IPS DF 4.7 (cell line): ENCODE measurements around the gene HTT.
A peak's percentile ranks its signal among the peaks of the same experiment; 100 is the strongest.

Source experiments
- DNase-seq: peaks from one replicate; pipeline ENCODE4 v3.0.0-alpha.2; 2013; ENCODE audit warnings: low spot score; ENCODE audit errors: extremely low read depth

HTT gene

DNA sequence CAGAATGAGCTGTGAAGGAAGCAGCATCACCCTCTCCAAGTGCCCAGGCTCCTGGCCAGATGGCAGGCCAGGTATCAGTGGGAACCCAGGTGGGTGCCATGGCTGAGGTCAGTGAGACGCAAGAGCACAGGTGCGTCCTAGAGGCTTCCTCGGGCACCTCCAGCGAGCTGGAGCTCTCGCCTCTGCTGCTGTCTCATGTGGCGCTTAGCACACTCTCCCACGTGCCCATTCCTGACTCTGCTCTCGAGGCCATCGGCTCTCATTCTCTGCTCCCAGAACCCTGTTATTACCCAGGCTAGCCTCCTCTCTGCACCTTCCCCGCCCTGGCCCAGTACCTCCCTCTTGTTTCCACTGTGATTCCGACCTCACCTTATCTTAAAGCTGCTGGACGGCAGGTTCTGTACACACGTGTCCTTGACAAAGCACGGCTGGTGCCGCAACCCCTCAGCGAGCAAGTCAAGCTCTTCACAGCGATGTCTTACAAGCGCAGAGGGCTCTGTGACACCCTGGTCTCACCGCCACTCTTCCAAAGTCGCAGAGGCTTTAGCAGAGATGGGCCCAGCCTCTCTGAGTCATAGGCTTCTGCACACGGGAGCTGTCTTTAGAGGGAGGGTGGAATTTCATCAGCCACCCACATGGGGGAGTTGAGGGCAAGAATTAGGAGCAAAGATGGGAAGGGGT lies 159.1 kb downstream of the HTT start:
- DNase-seq, result no peak

DNA sequence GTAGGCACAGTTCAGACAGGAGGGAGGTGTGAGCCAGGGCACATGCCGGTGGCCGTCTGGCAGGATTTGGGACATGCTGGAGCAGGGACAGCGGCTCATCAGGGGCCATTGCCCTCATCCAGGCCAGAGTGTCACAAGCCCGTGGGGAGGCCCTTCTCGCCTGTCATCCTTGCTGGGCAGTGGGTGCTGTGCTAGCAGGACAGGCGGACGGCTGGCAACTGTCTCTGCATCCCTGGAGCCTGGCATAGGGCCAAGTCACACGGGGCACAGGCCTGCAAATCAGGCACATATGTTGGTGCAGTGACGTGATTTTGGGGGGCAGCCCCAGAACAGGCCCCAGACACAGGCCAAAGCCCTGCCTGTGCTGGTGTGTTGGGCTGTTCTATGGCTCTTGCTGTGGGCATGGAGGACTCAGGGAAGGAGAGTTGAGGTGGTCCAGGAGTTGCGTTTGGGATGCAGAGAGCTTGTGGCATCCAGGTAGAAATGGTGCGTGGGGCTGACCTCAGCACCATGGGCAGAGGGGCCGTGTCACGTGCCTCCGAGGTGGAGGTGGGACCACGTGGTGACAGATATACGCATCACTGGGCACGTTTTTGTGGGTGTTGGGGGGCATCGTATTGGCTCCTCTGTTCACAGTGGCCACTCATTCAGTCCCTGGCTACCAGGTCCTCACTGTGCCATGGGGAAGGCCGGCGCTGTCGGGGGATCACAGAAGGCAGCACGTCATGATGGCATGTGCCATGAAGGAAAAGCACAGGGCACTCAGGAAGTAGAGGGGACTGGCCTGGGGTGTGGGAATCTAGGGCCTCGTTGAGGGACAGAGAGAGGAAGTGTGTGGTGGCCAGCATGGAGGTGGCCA lies 159.9 kb downstream of the HTT start:
- no peak for DNase-seq

DNA sequence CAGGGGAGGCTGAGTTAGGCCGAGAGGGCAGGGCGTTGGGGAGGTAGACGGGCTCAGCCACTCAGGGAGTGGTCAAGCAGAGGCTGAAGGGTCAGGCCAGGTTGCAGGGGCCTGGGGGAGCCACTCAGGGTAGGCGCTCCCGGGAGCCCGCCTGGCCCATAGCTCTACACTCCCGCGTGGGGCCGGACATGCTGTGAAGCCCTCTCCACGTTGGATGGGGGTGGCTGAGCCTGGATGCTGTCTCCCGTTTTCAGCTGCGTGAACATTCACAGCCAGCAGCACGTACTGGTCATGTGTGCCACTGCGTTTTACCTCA lies 160.5 kb downstream of the HTT start:
- no peak for DNase-seq

DNA sequence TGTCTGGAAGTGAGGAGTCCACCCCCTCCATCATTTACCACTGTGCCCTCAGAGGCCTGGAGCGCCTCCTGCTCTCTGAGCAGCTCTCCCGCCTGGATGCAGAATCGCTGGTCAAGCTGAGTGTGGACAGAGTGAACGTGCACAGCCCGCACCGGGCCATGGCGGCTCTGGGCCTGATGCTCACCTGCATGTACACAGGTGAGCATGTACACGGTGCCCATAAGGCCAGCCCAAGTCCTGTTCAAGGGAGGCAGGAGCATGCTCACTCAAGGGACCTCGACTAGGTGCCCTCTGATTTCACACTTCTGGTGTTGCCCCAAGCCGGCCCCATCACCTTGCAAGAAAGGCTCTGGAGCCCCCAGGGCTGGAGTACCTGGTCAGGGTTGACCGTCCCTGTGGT lies 161.1 kb downstream of the HTT start:
- no peak for DNase-seq

DNA sequence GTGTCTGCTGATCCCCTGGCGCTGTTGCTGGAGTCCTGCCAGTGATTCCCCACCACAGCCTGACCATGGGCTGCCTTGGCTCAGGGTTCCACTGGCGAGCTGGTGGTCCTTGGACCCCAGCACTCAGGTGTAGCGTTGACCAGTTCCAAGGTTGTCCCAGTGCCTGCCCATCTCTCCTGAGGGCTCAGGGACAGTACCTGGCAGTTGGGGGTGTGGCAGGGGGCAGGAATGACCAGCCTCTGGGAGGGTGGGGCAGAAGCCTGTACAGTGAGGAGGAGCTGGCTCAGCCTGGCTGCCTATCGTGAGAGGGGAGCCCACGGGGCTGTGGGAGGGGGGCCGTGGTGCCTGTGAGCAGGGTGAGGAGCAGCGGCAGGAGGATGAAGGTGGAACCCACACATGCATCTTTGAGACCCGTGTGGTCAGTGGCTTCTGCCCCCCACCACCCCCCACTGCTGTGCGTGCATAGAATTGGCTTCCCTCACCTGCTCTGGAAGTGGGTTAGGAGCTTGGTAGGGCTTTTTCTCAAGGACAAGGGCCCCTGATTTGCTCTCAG lies 161.9 kb downstream of the HTT start:
- no peak for DNase-seq

DNA sequence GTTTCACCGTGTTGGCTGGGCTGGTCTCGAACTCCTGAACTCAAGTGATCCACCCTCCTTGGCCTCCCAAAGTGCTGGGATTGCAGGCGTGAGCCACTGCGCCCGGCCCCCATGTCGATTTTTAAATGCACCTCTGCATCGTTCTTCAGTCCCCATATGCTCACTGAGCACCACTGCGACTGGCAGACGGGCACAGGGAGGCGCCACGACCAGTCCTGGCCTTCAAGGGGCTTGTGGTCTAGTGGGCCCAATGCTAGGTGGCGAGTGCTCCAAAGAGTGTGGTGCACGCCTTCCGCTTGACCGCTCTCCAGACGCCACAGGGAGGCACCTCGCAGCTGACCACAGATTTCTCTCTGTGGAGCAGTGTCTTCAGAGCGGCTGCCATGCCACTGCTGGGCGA lies 162.8 kb downstream of the HTT start:
- DNase-seq, result no peak

DNA sequence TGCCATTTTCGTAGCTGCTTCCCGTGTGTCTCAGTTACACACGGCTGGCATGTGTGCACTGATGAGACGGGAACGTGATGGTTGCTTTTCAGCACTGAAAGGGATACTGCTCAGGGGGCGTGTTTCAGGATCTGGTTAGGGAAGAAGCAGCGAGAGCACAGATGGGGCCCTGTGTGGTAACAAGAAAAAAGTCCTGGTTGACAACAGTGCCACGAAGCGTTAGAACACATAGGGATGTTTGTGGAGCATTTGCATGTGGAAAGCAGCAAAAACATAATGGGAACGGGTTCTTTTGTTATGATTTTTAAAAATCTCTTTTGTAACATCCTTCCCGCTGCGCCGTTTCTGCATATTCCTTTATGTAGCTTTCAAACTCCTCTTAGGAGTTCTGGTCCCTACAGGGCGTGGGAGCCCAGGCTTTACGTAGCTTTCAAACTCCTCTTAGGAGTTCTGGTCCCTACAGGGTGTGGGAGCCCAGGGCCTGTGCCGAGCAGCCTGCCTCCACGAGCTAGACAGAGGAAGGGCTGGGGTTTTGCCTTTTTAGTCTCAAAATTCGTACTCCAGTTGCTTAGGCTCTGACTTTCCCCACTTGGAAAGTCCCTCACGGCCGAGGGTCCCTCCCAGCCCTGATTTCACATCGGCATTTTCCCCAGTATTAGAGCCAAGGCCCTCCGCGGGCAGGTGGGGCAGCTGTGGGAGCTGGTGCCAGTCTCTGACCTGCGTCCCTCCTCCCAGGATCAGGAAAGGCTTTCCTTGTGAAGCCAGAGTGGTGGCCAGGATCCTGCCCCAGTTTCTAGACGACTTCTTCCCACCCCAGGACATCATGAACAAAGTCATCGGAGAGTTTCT lies 163.5 kb downstream of the HTT start:
- peak; percentile 22 for DNase-seq

DNA sequence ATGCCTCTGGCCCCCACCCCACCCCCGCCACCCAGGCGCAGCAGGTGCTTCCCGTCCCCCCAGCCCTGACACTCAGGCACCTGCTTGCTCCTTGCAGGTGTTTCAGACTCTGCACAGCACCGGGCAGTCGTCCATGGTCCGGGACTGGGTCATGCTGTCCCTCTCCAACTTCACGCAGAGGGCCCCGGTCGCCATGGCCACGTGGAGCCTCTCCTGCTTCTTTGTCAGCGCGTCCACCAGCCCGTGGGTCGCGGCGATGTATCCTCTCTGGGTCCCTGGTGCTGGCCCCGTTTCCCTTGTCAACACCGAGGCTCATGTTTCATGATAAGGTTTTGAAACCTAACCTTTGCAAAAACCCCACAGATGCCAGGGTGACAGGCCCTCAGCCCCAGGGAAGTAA lies 164.2 kb downstream of the HTT start:
- DNase-seq, result no peak

DNA sequence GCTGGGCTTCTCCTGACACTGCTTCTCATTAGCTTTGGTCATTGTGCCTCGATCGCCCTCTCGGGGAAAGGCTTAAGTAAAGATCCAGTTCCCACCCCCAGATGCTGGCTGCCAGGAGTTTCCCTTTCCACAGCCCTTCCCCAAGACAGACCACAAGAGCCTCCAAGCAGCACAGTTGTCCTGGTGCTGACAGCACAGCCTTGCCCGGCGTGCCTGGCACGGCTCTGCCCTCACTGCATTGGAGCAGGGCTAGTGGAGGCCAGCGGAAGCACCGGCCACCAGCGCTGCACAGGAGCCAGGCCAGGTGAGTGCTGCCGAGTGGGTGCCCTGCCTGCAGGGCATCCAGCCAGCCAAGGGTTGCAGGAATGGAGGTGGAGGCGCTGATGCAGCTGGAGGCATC lies 164.8 kb downstream of the HTT start:
- no peak for DNase-seq

DNA sequence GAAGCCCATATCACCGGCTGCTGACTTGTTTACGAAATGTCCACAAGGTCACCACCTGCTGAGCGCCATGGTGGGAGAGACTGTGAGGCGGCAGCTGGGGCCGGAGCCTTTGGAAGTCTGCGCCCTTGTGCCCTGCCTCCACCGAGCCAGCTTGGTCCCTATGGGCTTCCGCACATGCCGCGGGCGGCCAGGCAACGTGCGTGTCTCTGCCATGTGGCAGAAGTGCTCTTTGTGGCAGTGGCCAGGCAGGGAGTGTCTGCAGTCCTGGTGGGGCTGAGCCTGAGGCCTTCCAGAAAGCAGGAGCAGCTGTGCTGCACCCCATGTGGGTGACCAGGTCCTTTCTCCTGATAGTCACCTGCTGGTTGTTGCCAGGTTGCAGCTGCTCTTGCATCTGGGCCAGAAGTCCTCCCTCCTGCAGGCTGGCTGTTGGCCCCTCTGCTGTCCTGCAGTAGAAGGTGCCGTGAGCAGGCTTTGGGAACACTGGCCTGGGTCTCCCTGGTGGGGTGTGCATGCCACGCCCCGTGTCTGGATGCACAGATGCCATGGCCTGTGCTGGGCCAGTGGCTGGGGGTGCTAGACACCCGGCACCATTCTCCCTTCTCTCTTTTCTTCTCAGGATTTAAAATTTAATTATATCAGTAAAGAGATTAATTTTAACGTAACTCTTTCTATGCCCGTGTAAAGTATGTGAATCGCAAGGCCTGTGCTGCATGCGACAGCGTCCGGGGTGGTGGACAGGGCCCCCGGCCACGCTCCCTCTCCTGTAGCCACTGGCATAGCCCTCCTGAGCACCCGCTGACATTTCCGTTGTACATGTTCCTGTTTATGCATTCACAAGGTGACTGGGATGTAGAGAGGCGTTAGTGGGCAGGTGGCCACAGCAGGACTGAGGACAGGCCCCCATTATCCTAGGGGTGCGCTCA lies 165.8 kb downstream of the HTT start:
- no peak for DNase-seq

DNA sequence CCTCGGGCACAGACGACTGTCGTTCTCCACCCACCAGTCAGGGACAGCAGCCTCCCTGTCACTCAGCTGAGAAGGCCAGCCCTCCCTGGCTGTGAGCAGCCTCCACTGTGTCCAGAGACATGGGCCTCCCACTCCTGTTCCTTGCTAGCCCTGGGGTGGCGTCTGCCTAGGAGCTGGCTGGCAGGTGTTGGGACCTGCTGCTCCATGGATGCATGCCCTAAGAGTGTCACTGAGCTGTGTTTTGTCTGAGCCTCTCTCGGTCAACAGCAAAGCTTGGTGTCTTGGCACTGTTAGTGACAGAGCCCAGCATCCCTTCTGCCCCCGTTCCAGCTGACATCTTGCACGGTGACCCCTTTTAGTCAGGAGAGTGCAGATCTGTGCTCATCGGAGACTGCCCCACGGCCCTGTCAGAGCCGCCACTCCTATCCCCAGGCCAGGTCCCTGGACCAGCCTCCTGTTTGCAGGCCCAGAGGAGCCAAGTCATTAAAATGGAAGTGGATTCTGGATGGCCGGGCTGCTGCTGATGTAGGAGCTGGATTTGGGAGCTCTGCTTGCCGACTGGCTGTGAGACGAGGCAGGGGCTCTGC lies 166.5 kb downstream of the HTT start:
- no peak for DNase-seq

DNA sequence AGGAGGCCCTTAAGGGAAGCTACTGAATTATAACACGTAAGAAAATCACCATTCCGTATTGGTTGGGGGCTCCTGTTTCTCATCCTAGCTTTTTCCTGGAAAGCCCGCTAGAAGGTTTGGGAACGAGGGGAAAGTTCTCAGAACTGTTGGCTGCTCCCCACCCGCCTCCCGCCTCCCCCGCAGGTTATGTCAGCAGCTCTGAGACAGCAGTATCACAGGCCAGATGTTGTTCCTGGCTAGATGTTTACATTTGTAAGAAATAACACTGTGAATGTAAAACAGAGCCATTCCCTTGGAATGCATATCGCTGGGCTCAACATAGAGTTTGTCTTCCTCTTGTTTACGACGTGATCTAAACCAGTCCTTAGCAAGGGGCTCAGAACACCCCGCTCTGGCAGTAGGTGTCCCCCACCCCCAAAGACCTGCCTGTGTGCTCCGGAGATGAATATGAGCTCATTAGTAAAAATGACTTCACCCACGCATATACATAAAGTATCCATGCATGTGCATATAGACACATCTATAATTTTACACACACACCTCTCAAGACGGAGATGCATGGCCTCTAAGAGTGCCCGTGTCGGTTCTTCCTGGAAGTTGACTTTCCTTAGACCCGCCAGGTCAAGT lies 167.5 kb downstream of the HTT start:
- DNase-seq, result no peak

DNA sequence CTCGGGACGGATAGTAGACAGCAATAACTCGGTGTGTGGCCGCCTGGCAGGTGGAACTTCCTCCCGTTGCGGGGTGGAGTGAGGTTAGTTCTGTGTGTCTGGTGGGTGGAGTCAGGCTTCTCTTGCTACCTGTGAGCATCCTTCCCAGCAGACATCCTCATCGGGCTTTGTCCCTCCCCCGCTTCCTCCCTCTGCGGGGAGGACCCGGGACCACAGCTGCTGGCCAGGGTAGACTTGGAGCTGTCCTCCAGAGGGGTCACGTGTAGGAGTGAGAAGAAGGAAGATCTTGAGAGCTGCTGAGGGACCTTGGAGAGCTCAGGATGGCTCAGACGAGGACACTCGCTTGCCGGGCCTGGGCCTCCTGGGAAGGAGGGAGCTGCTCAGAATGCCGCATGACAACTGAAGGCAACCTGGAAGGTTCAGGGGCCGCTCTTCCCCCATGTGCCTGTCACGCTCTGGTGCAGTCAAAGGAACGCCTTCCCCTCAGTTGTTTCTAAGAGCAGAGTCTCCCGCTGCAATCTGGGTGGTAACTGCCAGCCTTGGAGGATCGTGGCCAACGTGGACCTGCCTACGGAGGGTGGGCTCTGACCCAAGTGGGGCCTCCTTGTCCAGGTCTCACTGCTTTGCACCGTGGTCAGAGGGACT lies 168.8 kb downstream of the HTT start:
- DNase-seq, result no peak

DNA sequence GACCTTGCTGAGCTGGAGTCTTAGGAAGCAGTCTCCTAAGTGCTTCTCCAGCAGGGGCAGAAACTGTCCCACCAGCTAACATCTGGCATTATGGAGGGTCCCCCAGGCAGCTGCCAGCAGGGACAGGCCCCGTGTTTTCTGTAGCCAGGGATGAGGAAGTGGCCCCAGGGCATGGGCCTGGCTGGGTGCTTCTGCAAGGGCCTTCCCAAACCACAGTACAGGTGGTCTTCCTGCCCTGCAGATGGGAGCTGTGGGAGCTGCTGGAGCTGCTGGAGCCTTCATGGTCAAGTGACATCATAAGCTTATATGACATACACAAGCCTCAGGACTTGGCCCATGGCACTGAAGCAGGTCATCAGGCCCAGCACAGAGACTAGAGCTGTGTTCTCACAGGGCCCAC lies 169.5 kb downstream of the HTT start:
- no peak for DNase-seq

DNA sequence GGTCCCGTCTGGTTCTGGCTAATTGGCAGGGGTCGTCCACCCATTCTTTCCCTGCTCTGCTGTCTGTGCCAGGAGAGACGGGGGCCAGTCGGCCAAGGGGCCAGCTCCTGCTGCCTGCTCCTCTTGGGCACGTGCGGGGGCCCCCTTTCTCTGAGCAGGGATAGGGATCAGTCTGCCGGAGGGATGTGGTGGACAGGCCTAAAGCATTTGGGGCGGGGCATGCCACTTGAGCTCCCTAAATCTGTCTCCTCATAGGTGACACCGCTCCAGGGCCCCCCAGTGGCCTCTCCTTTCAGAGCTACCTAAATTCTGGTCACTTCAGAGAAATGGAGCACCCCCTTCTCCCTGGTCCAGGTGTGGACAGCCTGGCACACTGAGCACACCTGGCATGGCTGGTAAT lies 170.3 kb downstream of the HTT start:
- DNase-seq, result no peak

DNA sequence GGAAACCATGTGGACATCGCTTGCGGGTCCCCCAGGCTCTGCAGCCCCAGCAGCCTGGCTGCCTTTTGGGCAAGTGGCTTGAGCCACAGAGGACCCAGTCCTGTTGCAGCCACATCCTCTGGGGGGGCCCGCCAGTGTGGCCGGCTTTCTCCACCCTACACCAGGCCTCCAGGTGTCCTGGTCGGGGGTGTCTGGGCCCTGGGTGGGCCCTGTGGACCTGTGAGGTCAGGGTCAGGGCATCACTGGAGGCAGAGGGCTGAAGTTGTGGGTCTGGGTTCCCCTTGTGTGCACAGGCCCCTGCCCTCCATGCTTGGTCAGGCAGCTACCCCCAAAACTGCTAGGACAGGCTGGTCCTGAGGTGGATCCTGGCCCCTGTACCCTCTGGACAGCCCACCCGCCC lies 171.2 kb downstream of the HTT start:
- DNase-seq, result no peak

DNA sequence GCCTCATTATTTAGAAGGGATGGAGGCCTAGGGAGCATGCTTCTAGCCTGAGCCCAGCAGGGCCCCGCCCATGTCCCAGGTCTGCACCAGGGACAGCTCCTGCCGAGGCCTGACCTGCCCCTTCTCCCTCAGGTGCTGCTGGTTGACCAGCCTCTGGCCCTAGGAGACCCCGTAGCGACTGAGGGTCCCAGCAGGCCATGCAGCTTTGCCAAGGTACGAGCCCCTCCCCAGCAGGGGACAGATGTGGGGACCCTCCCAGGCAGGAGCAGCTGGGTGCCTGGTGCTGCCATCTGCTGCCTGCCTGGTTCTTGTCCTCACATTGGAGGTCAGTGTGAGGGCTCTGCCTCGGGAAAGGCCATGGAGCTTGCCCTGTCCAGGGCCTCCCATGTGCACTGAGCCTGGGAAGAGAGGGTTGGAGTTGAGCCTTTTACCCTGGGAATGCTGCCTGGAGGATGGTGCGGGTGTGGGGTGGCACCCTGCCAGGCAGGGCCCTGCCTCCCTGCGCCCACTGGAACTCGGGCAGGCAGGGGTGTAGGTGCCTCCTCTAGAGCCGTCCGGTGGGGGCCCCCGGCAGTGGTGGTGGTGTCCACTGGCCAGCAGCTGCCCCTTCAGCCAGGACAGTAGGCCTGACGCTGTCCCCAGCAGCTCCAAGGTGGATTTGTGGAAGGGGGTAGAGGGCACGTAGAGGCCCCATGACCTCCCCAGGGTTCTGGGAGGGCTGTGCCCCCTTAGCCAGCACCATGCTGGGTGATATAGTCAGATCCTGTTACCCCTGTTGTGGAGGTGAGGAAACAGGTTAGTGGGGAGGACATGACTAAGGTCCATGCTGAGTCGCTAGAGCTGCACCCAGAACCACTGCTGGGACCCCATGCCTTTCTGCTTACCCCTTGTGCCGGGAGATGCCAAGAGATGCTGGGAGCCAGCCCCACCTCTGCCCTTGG lies 172.2 kb downstream of the HTT start:
- DNase-seq, result no peak

DNA sequence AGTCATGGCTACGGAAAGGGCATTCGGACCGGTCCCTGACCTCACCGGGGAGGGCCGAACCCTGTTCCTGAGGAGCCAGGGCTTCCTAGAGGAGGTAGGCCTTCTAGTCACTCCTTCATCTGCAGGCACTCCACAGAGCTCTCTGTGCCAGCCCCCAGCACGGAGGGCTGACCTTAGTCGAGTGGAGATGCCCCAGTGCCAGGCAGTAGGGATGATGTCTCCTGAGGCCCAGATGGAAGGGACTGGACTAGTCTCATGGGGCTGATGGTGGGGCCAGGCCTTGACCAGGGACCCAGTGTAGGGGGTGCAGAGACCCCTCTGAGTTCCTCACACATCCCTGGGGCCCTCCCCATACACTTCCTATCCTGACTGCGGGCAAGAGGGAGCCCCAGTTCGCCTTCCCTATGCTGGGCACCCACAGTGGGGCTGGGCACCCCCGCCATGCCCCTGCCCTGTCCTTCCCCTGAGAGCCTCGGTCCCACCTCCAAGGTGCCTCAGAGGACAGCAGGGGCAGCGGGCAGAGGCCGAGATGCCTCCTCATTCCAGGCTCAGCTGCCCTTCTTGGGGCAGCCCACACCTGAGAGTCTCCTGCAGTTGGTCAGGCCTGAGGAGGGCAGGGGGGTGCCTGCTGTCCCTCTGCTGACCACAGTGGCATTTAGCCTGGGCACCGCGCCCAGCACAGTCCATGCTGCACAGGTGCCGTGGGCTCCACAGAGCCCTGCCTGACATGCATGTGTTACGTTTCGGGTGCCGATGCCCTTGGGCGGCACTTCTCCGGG lies 173.1 kb downstream of the HTT start:
- DNase-seq, result no peak
